ENCODE measurements around the gene REG3A. TPM values are rescaled to one million over a fixed set of nuclear protein-coding genes. Genes with fewer than 3 reads are reported as not detected.

Gene REG3A
- total and polyA plus RNA-seq, 7 experiments from 2014 or later = not detected

GRCh38 chr2:79139423-79139822 lies 20.1 kb downstream of the REG3A start:
- Histone ChIP-seq H3K27ac (ENCODE audit: low read depth, low read length) (no peak overlapping the region), H3K4me1 (ENCODE audit: control insufficient read depth in 2 of 2, insufficient read depth in 2 of 2, low read length in 2 of 2) (no peaks in the 10 kb centered on the region), H3K9me3 (ENCODE audit: control insufficient read depth in 2 of 3, low read length in 3 of 3) (no peaks in the 10 kb centered on the region), H3K4me3 (ENCODE audit: low read length) (no peak overlapping the region), H3K36me3 (ENCODE audit: control insufficient read depth in 2 of 3, insufficient read depth in 3 of 3, low read length in 3 of 3) (no peaks in the 10 kb centered on the region), H3K27me3 (ENCODE audit: control insufficient read depth in 2 of 2, insufficient read depth in 2 of 2, low read length in 2 of 2) (no peaks in the 10 kb centered on the region)
- CTCF ChIA-PET = no interaction called here
- Mint-ChIP-seq H3K4me1 (no peaks in the 10 kb centered on the region), H3K27me3 (no peaks in the 10 kb centered on the region), H3K36me3 (peaks cover 0 to 7% (median 0%) of the 10 kb centered on the region in 5 donors), H3K4me3 (no peak overlapping the region), H3K9me3 (peaks cover 0 to 25% (median 7%) of the 10 kb centered on the region in 11 donors), H3K27ac (no peak overlapping the region)
- POLR2A ChIA-PET = no interaction called here
- DNase-seq (no peak), ATAC-seq (no peak)
- intact Hi-C loops (cut with micrococcal nuclease) = no loop called here

GRCh38 chr2:79138385-79138784 lies 21.2 kb downstream of the REG3A start:
- ATAC-seq = no peak
- intact Hi-C loops (cut with micrococcal nuclease) = no loop called here

GRCh38 chr2:79131687-79132086 lies 27.9 kb downstream of the REG3A start:
- no peak for DNase-seq
- ChIA-PET POLR2A (no interaction called here), CTCF (no interaction called here)
- ATAC-seq = no peak
- Histone ChIP-seq H3K27ac (ENCODE audit: low read depth, low read length) (no peak overlapping the region), H3K4me1 (ENCODE audit: control insufficient read depth in 2 of 2, insufficient read depth in 2 of 2, low read length in 2 of 2) (no peaks in the 10 kb centered on the region), H3K27me3 (ENCODE audit: control insufficient read depth in 2 of 2, insufficient read depth in 2 of 2, low read length in 2 of 2) (no peaks in the 10 kb centered on the region), H3K36me3 (ENCODE audit: control insufficient read depth in 2 of 3, insufficient read depth in 3 of 3, low read length in 3 of 3) (no peaks in the 10 kb centered on the region), H3K4me3 (ENCODE audit: low read length) (no peak overlapping the region), H3K9me3 (ENCODE audit: control insufficient read depth in 2 of 3, low read length in 3 of 3) (no peaks in the 10 kb centered on the region)
- Mint-ChIP-seq H3K4me1 (no peaks in the 10 kb centered on the region), H3K9me3 (peaks cover 0 to 9% (median 2%) of the 10 kb centered on the region in 11 donors), H3K27me3 (no peaks in the 10 kb centered on the region), H3K4me3 (no peak overlapping the region), H3K27ac (no peak overlapping the region), H3K36me3 (no peaks in the 10 kb centered on the region)
- intact Hi-C loops (cut with micrococcal nuclease) = no loop called here

More at GRCh38 chr2:79138385-79138784, 21.2 kb downstream of the REG3A start:
- H3K27ac Mint-ChIP-seq = no peak overlapping the region
- DNase-seq = no peak
- POLR2A ChIA-PET = no interaction called here
- no peaks in the 10 kb centered on the region for H3K4me1 ChIP-seq (ENCODE audit: control insufficient read depth in 2 of 2, insufficient read depth in 2 of 2, low read length in 2 of 2)
- H3K4me3 Mint-ChIP-seq = no peak overlapping the region
- H3K27ac ChIP-seq (ENCODE audit: low read depth, low read length) = no peak overlapping the region
- H3K36me3 Mint-ChIP-seq = peaks cover 0 to 7% (median 0%) of the 10 kb centered on the region in 5 donors
- CTCF ChIA-PET = no interaction called here
- no peak overlapping the region for H3K4me3 ChIP-seq (ENCODE audit: low read length)
- H3K4me1 Mint-ChIP-seq = no peaks in the 10 kb centered on the region
- H3K9me3 ChIP-seq (ENCODE audit: control insufficient read depth in 2 of 3, low read length in 3 of 3) = no peaks in the 10 kb centered on the region
- no peaks in the 10 kb centered on the region for H3K27me3 Mint-ChIP-seq
- H3K9me3 Mint-ChIP-seq = peaks cover 0 to 20% (median 9%) of the 10 kb centered on the region in 11 donors
- no peaks in the 10 kb centered on the region for H3K27me3 ChIP-seq (ENCODE audit: control insufficient read depth in 2 of 2, insufficient read depth in 2 of 2, low read length in 2 of 2)
- H3K36me3 ChIP-seq (ENCODE audit: control insufficient read depth in 2 of 3, insufficient read depth in 3 of 3, low read length in 3 of 3) = no peaks in the 10 kb centered on the region

- H3K27ac ChIP-seq (ENCODE audit: low read depth, low read length) = no peak overlapping the region
- H3K27me3 ChIP-seq (ENCODE audit: control insufficient read depth in 2 of 2, insufficient read depth in 2 of 2, low read length in 2 of 2) = no peaks in the 10 kb centered on the region
- Mint-ChIP-seq H3K27ac (no peak overlapping the region), H3K4me3 (no peak overlapping the region), H3K27me3 (no peaks in the 10 kb centered on the region), H3K36me3 (no peaks in the 10 kb centered on the region), H3K4me1 (no peaks in the 10 kb centered on the region), H3K9me3 (peaks cover 0 to 10% (median 2%) of the 10 kb centered on the region in 11 donors)
- no peaks in the 10 kb centered on the region for H3K9me3 ChIP-seq (ENCODE audit: control insufficient read depth in 2 of 3, low read length in 3 of 3)
- ChIA-PET POLR2A (no interaction called here), CTCF (interaction anchor here (0.6 kb wide), 1 partner anchor 1837 kb away, joined by 3 read pairs; no protein-coding TSS in a partner anchor)
- H3K4me1 ChIP-seq (ENCODE audit: control insufficient read depth in 2 of 2, insufficient read depth in 2 of 2, low read length in 2 of 2) = no peaks in the 10 kb centered on the region
- ATAC-seq (no peak), DNase-seq (no peak)
- intact Hi-C loops (cut with micrococcal nuclease) = no loop called here
- H3K36me3 ChIP-seq (ENCODE audit: control insufficient read depth in 2 of 3, insufficient read depth in 3 of 3, low read length in 3 of 3) = no peaks in the 10 kb centered on the region
- no peak overlapping the region for H3K4me3 ChIP-seq (ENCODE audit: low read length)
Measured at GRCh38 chr2:79129804-79130203, 29.7 kb downstream of the REG3A start.

- CTCF ChIA-PET = no interaction called here
- Mint-ChIP-seq H3K4me1 (no peaks in the 10 kb centered on the region), H3K36me3 (no peaks in the 10 kb centered on the region), H3K9me3 (peaks cover 0 to 10% (median under 1%) of the 10 kb centered on the region in 11 donors), H3K4me3 (no peak overlapping the region), H3K27me3 (no peaks in the 10 kb centered on the region), H3K27ac (no peak overlapping the region)
- DNase-seq (no peak), ATAC-seq (no peak)
- Histone ChIP-seq H3K9me3 (ENCODE audit: control insufficient read depth in 2 of 3, low read length in 3 of 3) (no peaks in the 10 kb centered on the region), H3K4me1 (ENCODE audit: control insufficient read depth in 2 of 2, insufficient read depth in 2 of 2, low read length in 2 of 2) (no peaks in the 10 kb centered on the region), H3K27me3 (ENCODE audit: control insufficient read depth in 2 of 2, insufficient read depth in 2 of 2, low read length in 2 of 2) (no peaks in the 10 kb centered on the region), H3K4me3 (ENCODE audit: low read length) (no peak overlapping the region), H3K36me3 (ENCODE audit: control insufficient read depth in 2 of 3, insufficient read depth in 3 of 3, low read length in 3 of 3) (no peaks in the 10 kb centered on the region), H3K27ac (ENCODE audit: low read depth, low read length) (no peak overlapping the region)
- intact Hi-C loops (cut with micrococcal nuclease) = no loop called here
- POLR2A ChIA-PET = no interaction called here
Measured at GRCh38 chr2:79129260-79129659, 30.3 kb downstream of the REG3A start.

GRCh38 chr2:79128406-79128805 lies 31.1 kb downstream of the REG3A start:
- ATAC-seq (no peak), DNase-seq (no peak)
- Histone ChIP-seq H3K4me3 (ENCODE audit: low read length) (no peak overlapping the region), H3K27ac (ENCODE audit: low read depth, low read length) (no peak overlapping the region), H3K36me3 (ENCODE audit: control insufficient read depth in 2 of 3, insufficient read depth in 3 of 3, low read length in 3 of 3) (no peaks in the 10 kb centered on the region), H3K4me1 (ENCODE audit: control insufficient read depth in 2 of 2, insufficient read depth in 2 of 2, low read length in 2 of 2) (no peaks in the 10 kb centered on the region), H3K27me3 (ENCODE audit: control insufficient read depth in 2 of 2, insufficient read depth in 2 of 2, low read length in 2 of 2) (no peaks in the 10 kb centered on the region), H3K9me3 (ENCODE audit: control insufficient read depth in 2 of 3, low read length in 3 of 3) (no peaks in the 10 kb centered on the region)
- no peak overlapping the region for H3K4me3 Mint-ChIP-seq
- H3K4me1 Mint-ChIP-seq = no peaks in the 10 kb centered on the region
- H3K27ac Mint-ChIP-seq = no peak overlapping the region
- POLR2A ChIA-PET = no interaction called here
- peaks cover 0 to 10% (median 0%) of the 10 kb centered on the region in 11 donors for H3K9me3 Mint-ChIP-seq
- H3K36me3 Mint-ChIP-seq = no peaks in the 10 kb centered on the region
- intact Hi-C loops (cut with micrococcal nuclease) = no loop called here
- CTCF ChIA-PET = no interaction called here
- H3K27me3 Mint-ChIP-seq = no peaks in the 10 kb centered on the region

GRCh38 chr2:79125721-79125985 lies 33.9 kb downstream of the REG3A start:
- no peaks in the 10 kb centered on the region for H3K9me3 ChIP-seq (ENCODE audit: control insufficient read depth in 2 of 3, low read length in 3 of 3)
- Mint-ChIP-seq H3K27me3 (no peaks in the 10 kb centered on the region), H3K9me3 (peaks cover 0 to 10% (median 2%) of the 10 kb centered on the region in 11 donors), H3K4me1 (no peaks in the 10 kb centered on the region), H3K27ac (no peak overlapping the region), H3K36me3 (no peaks in the 10 kb centered on the region), H3K4me3 (no peak overlapping the region)
- H3K4me3 ChIP-seq (ENCODE audit: low read length) = no peak overlapping the region
- ChIA-PET POLR2A (no interaction called here), CTCF (no interaction called here)
- H3K36me3 ChIP-seq (ENCODE audit: control insufficient read depth in 2 of 3, insufficient read depth in 3 of 3, low read length in 3 of 3) = no peaks in the 10 kb centered on the region
- intact Hi-C loops (cut with micrococcal nuclease) = no loop called here
- DNase-seq (no peak), ATAC-seq (no peak)
- H3K27ac ChIP-seq (ENCODE audit: low read depth, low read length) = no peak overlapping the region
- H3K27me3 ChIP-seq (ENCODE audit: control insufficient read depth in 2 of 2, insufficient read depth in 2 of 2, low read length in 2 of 2) = no peaks in the 10 kb centered on the region
- no peaks in the 10 kb centered on the region for H3K4me1 ChIP-seq (ENCODE audit: control insufficient read depth in 2 of 2, insufficient read depth in 2 of 2, low read length in 2 of 2)

Data from naive thymus-derived CD4-positive, alpha-beta T cell (primary cell).